SK-N-SH treated with all-trans-retinoic acid at 6 μM for 48 hours (cell line): ENCODE data around the gene CYS1.

Experiments
- ATAC-seq: fragments of 200-7000 bp; cut with Tn5 transposase; 3 replicates; pipeline ENCODE4 v1.9.1; 2020; ENCODE audit warnings: mild to moderate bottlenecking, moderate library complexity
- BACH2 ChIP-seq: fragments of 250-450 bp; sonication (Bioruptor Pico); IDR thresholded peaks from 2 replicates; pipeline ENCODE4 v1.9.0; 2021; ENCODE audit warnings: mild to moderate bottlenecking, borderline replicate concordance
- CSDC2 ChIP-seq: fragments of 250-450 bp; sonication (Bioruptor Pico); IDR thresholded peaks from 2 replicates; pipeline ENCODE4 v1.5.0; 2020; ENCODE audit warnings: mild to moderate bottlenecking, moderate library complexity
- ESRRG ChIP-seq: fragments of 250-450 bp; sonication (Bioruptor Pico); IDR thresholded peaks from 2 replicates; pipeline ENCODE4 v1.6.1; 2021; ENCODE audit warnings: mild to moderate bottlenecking
- GLIS3 ChIP-seq: fragments of 250-450 bp; sonication (Bioruptor Pico); IDR thresholded peaks from 2 replicates; pipeline ENCODE4 v1.5.0; 2020; ENCODE audit warnings: mild to moderate bottlenecking, moderate library complexity
- ISL1 ChIP-seq: fragments of 250-450 bp; sonication (Bioruptor Pico); IDR thresholded peaks from 2 replicates; pipeline ENCODE4 v2.1.2; 2022; ENCODE audit warnings: mild to moderate bottlenecking, moderate library complexity
- OSR1 ChIP-seq: fragments of 250-450 bp; sonication (Bioruptor Pico); IDR thresholded peaks from 2 replicates; pipeline ENCODE4 v1.8.0; 2022; ENCODE audit warnings: moderate library complexity, mild to moderate bottlenecking, inconsistent platforms
- POU6F1 ChIP-seq: fragments of 250-450 bp; sonication (Bioruptor Pico); IDR thresholded peaks from 2 replicates; pipeline ENCODE4 v1.8.0; 2021; ENCODE audit warnings: low read depth, mild to moderate bottlenecking, moderate library complexity, borderline replicate concordance
- PPARA ChIP-seq: fragments of 250-450 bp; sonication (Bioruptor Pico); IDR thresholded peaks from 2 replicates; pipeline ENCODE4 v1.5.0; 2020; ENCODE audit warnings: mild to moderate bottlenecking, borderline replicate concordance
- RARB ChIP-seq: fragments of 250-450 bp; sonication (Bioruptor Pico); IDR thresholded peaks from 2 replicates; pipeline ENCODE4 v1.8.0; 2021; ENCODE audit warnings: mild to moderate bottlenecking, moderate library complexity
- SNAI2 ChIP-seq: fragments of 250-450 bp; sonication (Bioruptor Pico); IDR thresholded peaks from 2 replicates; pipeline ENCODE4 v1.5.0; 2020; ENCODE audit warnings: mild to moderate bottlenecking, moderate library complexity
- TCF4 ChIP-seq: fragments of 250-450 bp; sonication (Bioruptor Pico); IDR thresholded peaks from 2 replicates; pipeline ENCODE4 v1.8.0; 2021; ENCODE audit warnings: mild to moderate bottlenecking, moderate library complexity, borderline replicate concordance
- TOX ChIP-seq: fragments of 250-450 bp; sonication (Bioruptor Pico); IDR thresholded peaks from 2 replicates; pipeline ENCODE4 v1.8.0; 2021; ENCODE audit warnings: mild to moderate bottlenecking, moderate library complexity, borderline replicate concordance
- ZFP3 ChIP-seq: fragments of 250-450 bp; sonication (Bioruptor Pico); IDR thresholded peaks from 2 replicates; pipeline ENCODE4 v1.5.0; 2020; ENCODE audit warnings: mild to moderate bottlenecking, moderate library complexity
- ZFP30 ChIP-seq: fragments of 450-650 bp; formaldehyde crosslinking; IDR thresholded peaks from 2 replicates; pipeline ENCODE4 v1.5.0; 2022; ENCODE audit warnings: mild to moderate bottlenecking, moderate library complexity
- ZNF8 ChIP-seq: fragments of 450-650 bp; formaldehyde crosslinking; IDR thresholded peaks from 2 replicates; pipeline ENCODE4 v1.5.0; 2020; ENCODE audit warnings: mild to moderate bottlenecking, moderate library complexity
- TF ChIP-seq, protein P1 (sequence below): fragments of 250-450 bp; sonication (Bioruptor Pico); IDR thresholded peaks from 2 replicates; pipeline ENCODE4 v1.5.0; 2020; ENCODE audit warnings: mild to moderate bottlenecking, moderate library complexity
- TF ChIP-seq, protein P2 (sequence below): fragments of 250-450 bp; sonication (Bioruptor Pico); IDR thresholded peaks from 2 replicates; pipeline ENCODE4 v1.5.1; 2020; ENCODE audit warnings: low read depth, mild to moderate bottlenecking, moderate library complexity
- TF ChIP-seq, protein P3 (sequence below): fragments of 250-450 bp; sonication (Bioruptor Pico); IDR thresholded peaks from 2 replicates; pipeline ENCODE4 v1.8.0; 2020; ENCODE audit warnings: mild to moderate bottlenecking, moderate library complexity, borderline replicate concordance
- TF ChIP-seq, protein P4 (sequence below): fragments of 250-450 bp; sonication (Bioruptor Pico); IDR thresholded peaks from 2 replicates; pipeline ENCODE4 v1.5.1; 2021; ENCODE audit warnings: mild to moderate bottlenecking, moderate library complexity

The CYS1 gene

GRCh38 chr2:10038123-10038522, 42.1 kb downstream of the CYS1 start (continued):
- TF ChIP-seq, protein P1, sequence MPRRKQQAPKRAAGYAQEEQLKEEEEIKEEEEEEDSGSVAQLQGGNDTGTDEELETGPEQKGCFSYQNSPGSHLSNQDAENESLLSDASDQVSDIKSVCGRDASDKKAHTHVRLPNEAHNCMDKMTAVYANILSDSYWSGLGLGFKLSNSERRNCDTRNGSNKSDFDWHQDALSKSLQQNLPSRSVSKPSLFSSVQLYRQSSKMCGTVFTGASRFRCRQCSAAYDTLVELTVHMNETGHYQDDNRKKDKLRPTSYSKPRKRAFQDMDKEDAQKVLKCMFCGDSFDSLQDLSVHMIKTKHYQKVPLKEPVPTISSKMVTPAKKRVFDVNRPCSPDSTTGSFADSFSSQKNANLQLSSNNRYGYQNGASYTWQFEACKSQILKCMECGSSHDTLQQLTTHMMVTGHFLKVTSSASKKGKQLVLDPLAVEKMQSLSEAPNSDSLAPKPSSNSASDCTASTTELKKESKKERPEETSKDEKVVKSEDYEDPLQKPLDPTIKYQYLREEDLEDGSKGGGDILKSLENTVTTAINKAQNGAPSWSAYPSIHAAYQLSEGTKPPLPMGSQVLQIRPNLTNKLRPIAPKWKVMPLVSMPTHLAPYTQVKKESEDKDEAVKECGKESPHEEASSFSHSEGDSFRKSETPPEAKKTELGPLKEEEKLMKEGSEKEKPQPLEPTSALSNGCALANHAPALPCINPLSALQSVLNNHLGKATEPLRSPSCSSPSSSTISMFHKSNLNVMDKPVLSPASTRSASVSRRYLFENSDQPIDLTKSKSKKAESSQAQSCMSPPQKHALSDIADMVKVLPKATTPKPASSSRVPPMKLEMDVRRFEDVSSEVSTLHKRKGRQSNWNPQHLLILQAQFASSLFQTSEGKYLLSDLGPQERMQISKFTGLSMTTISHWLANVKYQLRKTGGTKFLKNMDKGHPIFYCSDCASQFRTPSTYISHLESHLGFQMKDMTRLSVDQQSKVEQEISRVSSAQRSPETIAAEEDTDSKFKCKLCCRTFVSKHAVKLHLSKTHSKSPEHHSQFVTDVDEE (CRISPR knock-in tag) = no peak
- TF ChIP-seq CSDC2 (CRISPR knock-in tag) (no peak), SNAI2 (CRISPR knock-in tag) (no peak)
- TF ChIP-seq, protein P2, sequence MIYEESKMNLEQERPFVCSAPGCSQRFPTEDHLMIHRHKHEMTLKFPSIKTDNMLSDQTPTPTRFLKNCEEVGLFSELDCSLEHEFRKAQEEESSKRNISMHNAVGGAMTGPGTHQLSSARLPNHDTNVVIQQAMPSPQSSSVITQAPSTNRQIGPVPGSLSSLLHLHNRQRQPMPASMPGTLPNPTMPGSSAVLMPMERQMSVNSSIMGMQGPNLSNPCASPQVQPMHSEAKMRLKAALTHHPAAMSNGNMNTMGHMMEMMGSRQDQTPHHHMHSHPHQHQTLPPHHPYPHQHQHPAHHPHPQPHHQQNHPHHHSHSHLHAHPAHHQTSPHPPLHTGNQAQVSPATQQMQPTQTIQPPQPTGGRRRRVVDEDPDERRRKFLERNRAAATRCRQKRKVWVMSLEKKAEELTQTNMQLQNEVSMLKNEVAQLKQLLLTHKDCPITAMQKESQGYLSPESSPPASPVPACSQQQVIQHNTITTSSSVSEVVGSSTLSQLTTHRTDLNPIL (CRISPR knock-in tag) = no peak

- TF ChIP-seq TOX (CRISPR knock-in tag) (no peak), RARB (CRISPR knock-in tag) (no peak), CSDC2 (CRISPR knock-in tag) (no peak), ESRRG (CRISPR knock-in tag) (no peak), GLIS3 (CRISPR knock-in tag) (no peak), ZFP3 (no peak), ZFP30 (CRISPR knock-in tag) (no peak), BACH2 (CRISPR knock-in tag) (no peak), SNAI2 (CRISPR knock-in tag) (no peak), TCF4 (no peak), PPARA (CRISPR knock-in tag) (no peak), ISL1 (no peak)
- TF ChIP-seq, protein P1 (CRISPR knock-in tag) = no peak
- TF ChIP-seq, protein P3, sequence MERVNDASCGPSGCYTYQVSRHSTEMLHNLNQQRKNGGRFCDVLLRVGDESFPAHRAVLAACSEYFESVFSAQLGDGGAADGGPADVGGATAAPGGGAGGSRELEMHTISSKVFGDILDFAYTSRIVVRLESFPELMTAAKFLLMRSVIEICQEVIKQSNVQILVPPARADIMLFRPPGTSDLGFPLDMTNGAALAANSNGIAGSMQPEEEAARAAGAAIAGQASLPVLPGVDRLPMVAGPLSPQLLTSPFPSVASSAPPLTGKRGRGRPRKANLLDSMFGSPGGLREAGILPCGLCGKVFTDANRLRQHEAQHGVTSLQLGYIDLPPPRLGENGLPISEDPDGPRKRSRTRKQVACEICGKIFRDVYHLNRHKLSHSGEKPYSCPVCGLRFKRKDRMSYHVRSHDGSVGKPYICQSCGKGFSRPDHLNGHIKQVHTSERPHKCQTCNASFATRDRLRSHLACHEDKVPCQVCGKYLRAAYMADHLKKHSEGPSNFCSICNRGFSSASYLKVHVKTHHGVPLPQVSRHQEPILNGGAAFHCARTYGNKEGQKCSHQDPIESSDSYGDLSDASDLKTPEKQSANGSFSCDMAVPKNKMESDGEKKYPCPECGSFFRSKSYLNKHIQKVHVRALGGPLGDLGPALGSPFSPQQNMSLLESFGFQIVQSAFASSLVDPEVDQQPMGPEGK = no peak
- TF ChIP-seq, protein P2 (CRISPR knock-in tag) = no peak
- TF ChIP-seq, protein P4, sequence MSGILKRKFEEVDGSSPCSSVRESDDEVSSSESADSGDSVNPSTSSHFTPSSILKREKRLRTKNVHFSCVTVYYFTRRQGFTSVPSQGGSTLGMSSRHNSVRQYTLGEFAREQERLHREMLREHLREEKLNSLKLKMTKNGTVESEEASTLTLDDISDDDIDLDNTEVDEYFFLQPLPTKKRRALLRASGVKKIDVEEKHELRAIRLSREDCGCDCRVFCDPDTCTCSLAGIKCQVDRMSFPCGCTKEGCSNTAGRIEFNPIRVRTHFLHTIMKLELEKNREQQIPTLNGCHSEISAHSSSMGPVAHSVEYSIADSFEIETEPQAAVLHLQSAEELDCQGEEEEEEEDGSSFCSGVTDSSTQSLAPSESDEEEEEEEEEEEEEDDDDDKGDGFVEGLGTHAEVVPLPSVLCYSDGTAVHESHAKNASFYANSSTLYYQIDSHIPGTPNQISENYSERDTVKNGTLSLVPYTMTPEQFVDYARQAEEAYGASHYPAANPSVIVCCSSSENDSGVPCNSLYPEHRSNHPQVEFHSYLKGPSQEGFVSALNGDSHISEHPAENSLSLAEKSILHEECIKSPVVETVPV (CRISPR knock-in tag) = no peak
- peak; percentile 95 for ATAC-seq
Observed at GRCh38 chr2:10036095-10036884, 43.9 kb downstream of the CYS1 start.

GRCh38 chr2:10035633-10036032, 44.6 kb downstream of the CYS1 start:
- TF ChIP-seq CSDC2 (CRISPR knock-in tag) = no peak
- no peak for TF ChIP-seq ZNF8 (CRISPR knock-in tag)
- no peak for TF ChIP-seq SNAI2 (CRISPR knock-in tag)
- TF ChIP-seq ISL1 = no peak
- no peak for TF ChIP-seq ESRRG (CRISPR knock-in tag)
- TF ChIP-seq, protein P1 (CRISPR knock-in tag) = no peak
- TF ChIP-seq TOX (CRISPR knock-in tag) = no peak
- no peak for TF ChIP-seq OSR1 (CRISPR knock-in tag)
- no peak for TF ChIP-seq POU6F1 (CRISPR knock-in tag)

More at GRCh38 chr2:10035633-10036032, 44.6 kb downstream of the CYS1 start:
- ATAC-seq = no peak
